Measurements from ENCODE around the gene MYH3. TPM values are rescaled to one million over a fixed set of nuclear protein-coding genes. Genes with fewer than 3 reads are reported as not detected.
A peak's percentile ranks its signal among the peaks of the same experiment; 100 is the strongest.
"Not testable (repeated sequence)": the region's sequence is repeated elsewhere in the genome, so short reads cannot be mapped to it uniquely, and the experiment has no call there.

MYH3 gene
- total RNA-seq, 1 donor from 2014 or later, result 4.9 TPM

- Histone ChIP-seq H3K27ac (peak within 1 kb of the TSS; percentile 96), H3K27me3 (no peaks in the 10 kb centered on the region), H3K4me1 (peaks cover 26% of the 10 kb centered on the region), H3K36me3 (peaks cover 0 to 11% of the 10 kb centered on the region in 2 donors), H3K9me3 (no peaks in the 10 kb centered on the region), H3K4me3 (peak within 1 kb of the TSS; percentile 69 to 86)
- intact Hi-C loops (cut with DNase I), result no loop called here
- DNase-seq (ENCODE audit: extremely low spot score in 2 of 2), result peak in 1 of 2 donors; percentile 93
- TF ChIP-seq POLR2AphosphoS5 (IDR thresholded peaks at IDR 0.05; ENCODE audit: insufficient read depth in 1 of 2, low read depth in 1 of 2) (peak; percentile 93), CTCF (IDR thresholded peaks at IDR 0.05) (peak in 2 of 3 experiments; percentile 25 to 63), POLR2A (IDR thresholded peaks at IDR 0.05) (peak in 1 of 2 donors; percentile 82)
Measured at GRCh38 chr17:10697092-10698081, 40.3 kb upstream of the MYH3 start, which contains the start of the genes ADPRM and SCO1. Gene ADPRM (plus strand): TSS chr17:10697594. CDS start chr17:10704927, 7,333 bp downstream. Gene SCO1 (minus strand): TSS chr17:10697533. CDS start chr17:10697507, 26 bp downstream.

- Histone ChIP-seq H3K36me3 (peaks cover 0 to 15% of the 10 kb centered on the region in 2 donors), H3K4me1 (peaks cover 25% of the 10 kb centered on the region), H3K4me3 (peak overlapping the region in 1 of 2 donors; percentile 86)
- intact Hi-C loops (cut with DNase I); H3K27me3 ChIP-seq; H3K27ac ChIP-seq; DNase-seq (ENCODE audit: extremely low spot score in 2 of 2); H3K9me3 ChIP-seq: not testable (repeated sequence)
Measured at GRCh38 chr17:10695875-10696407, 38.8 kb upstream of the MYH3 start.

GRCh38 chr17:10687499-10687898 lies 30.4 kb upstream of the MYH3 start:
- TF ChIP-seq POLR2A (IDR thresholded peaks at IDR 0.05) (no peak), POLR2AphosphoS5 (IDR thresholded peaks at IDR 0.05; ENCODE audit: insufficient read depth in 1 of 2, low read depth in 1 of 2) (no peak), CTCF (IDR thresholded peaks at IDR 0.05) (no peak)
- intact Hi-C loops (cut with DNase I), result no loop called here
- Histone ChIP-seq H3K4me3 (no peak overlapping the region), H3K36me3 (peaks cover 0 to 43% of the 10 kb centered on the region in 2 donors), H3K9me3 (no peaks in the 10 kb centered on the region), H3K27ac (no peak overlapping the region), H3K4me1 (no peaks in the 10 kb centered on the region), H3K27me3 (no peaks in the 10 kb centered on the region)
- no peak for DNase-seq (ENCODE audit: extremely low spot score in 2 of 2)

- H3K4me3 ChIP-seq, result no peak overlapping the region
- H3K36me3 ChIP-seq, result peaks cover 0 to 51% of the 10 kb centered on the region in 2 donors
- H3K4me1 ChIP-seq, result no peaks in the 10 kb centered on the region
- no peak for DNase-seq (ENCODE audit: extremely low spot score in 2 of 2)
- no peaks in the 10 kb centered on the region for H3K27me3 ChIP-seq
- no peak overlapping the region for H3K27ac ChIP-seq
- intact Hi-C loops (cut with DNase I), result no loop called here
- no peaks in the 10 kb centered on the region for H3K9me3 ChIP-seq
- TF ChIP-seq POLR2A (IDR thresholded peaks at IDR 0.05) (no peak), POLR2AphosphoS5 (IDR thresholded peaks at IDR 0.05; ENCODE audit: insufficient read depth in 1 of 2, low read depth in 1 of 2) (no peak), CTCF (IDR thresholded peaks at IDR 0.05) (no peak)
Measured at GRCh38 chr17:10683853-10684252, 26.7 kb upstream of the MYH3 start.

- no peaks in the 10 kb centered on the region for H3K9me3 ChIP-seq
- DNase-seq (ENCODE audit: extremely low spot score in 2 of 2), result no peak
- TF ChIP-seq CTCF (IDR thresholded peaks at IDR 0.05) (no peak), POLR2A (IDR thresholded peaks at IDR 0.05) (no peak), POLR2AphosphoS5 (IDR thresholded peaks at IDR 0.05; ENCODE audit: insufficient read depth in 1 of 2, low read depth in 1 of 2) (no peak)
- H3K27me3 ChIP-seq, result no peaks in the 10 kb centered on the region
- H3K4me1 ChIP-seq, result no peaks in the 10 kb centered on the region
- H3K36me3 ChIP-seq, result peaks cover 0 to 47% of the 10 kb centered on the region in 2 donors
- intact Hi-C loops (cut with DNase I), result no loop called here
- H3K27ac ChIP-seq, result peak overlapping the region; percentile 7
- H3K4me3 ChIP-seq, result no peak overlapping the region
Measured at GRCh38 chr17:10681866-10682446, 24.8 kb upstream of the MYH3 start.
